SK-N-SH treated with all-trans-retinoic acid at 6 μM for 48 hours (cell line): Measurements from ENCODE around the gene BATF3.

Experiments used
- ATAC-seq: fragments of 200-7000 bp; cut with Tn5 transposase; 3 replicates; pipeline ENCODE4 v1.9.1; 2020; ENCODE audit warnings: mild to moderate bottlenecking, moderate library complexity
- ARNTL ChIP-seq: fragments of 450-650 bp; formaldehyde crosslinking; IDR thresholded peaks from 2 replicates; pipeline ENCODE4 v1.5.0; 2020; ENCODE audit warnings: low read depth, mild to moderate bottlenecking, moderate library complexity, borderline replicate concordance
- BACH2 ChIP-seq: fragments of 250-450 bp; sonication (Bioruptor Pico); IDR thresholded peaks from 2 replicates; pipeline ENCODE4 v1.9.0; 2021; ENCODE audit warnings: mild to moderate bottlenecking, borderline replicate concordance
- CSDC2 ChIP-seq: fragments of 250-450 bp; sonication (Bioruptor Pico); IDR thresholded peaks from 2 replicates; pipeline ENCODE4 v1.5.0; 2020; ENCODE audit warnings: mild to moderate bottlenecking, moderate library complexity
- CSRNP3 ChIP-seq: fragments of 250-450 bp; sonication (Bioruptor Pico); IDR thresholded peaks from 2 replicates; pipeline ENCODE4 v1.5.1; 2021; ENCODE audit warnings: mild to moderate bottlenecking, moderate library complexity
- ESRRG ChIP-seq: fragments of 250-450 bp; sonication (Bioruptor Pico); IDR thresholded peaks from 2 replicates; pipeline ENCODE4 v1.6.1; 2021; ENCODE audit warnings: mild to moderate bottlenecking
- GLIS3 ChIP-seq: fragments of 250-450 bp; sonication (Bioruptor Pico); IDR thresholded peaks from 2 replicates; pipeline ENCODE4 v1.5.0; 2020; ENCODE audit warnings: mild to moderate bottlenecking, moderate library complexity
- ISL1 ChIP-seq: fragments of 250-450 bp; sonication (Bioruptor Pico); IDR thresholded peaks from 2 replicates; pipeline ENCODE4 v2.1.2; 2022; ENCODE audit warnings: mild to moderate bottlenecking, moderate library complexity
- OSR1 ChIP-seq: fragments of 250-450 bp; sonication (Bioruptor Pico); IDR thresholded peaks from 2 replicates; pipeline ENCODE4 v1.8.0; 2022; ENCODE audit warnings: moderate library complexity, mild to moderate bottlenecking, inconsistent platforms
- PATZ1 ChIP-seq: fragments of 250-450 bp; sonication (Bioruptor Pico); IDR thresholded peaks from 2 replicates; pipeline ENCODE4 v1.8.0; 2020; ENCODE audit warnings: mild to moderate bottlenecking, moderate library complexity, borderline replicate concordance
- POU6F1 ChIP-seq: fragments of 250-450 bp; sonication (Bioruptor Pico); IDR thresholded peaks from 2 replicates; pipeline ENCODE4 v1.8.0; 2021; ENCODE audit warnings: low read depth, mild to moderate bottlenecking, moderate library complexity, borderline replicate concordance
- PPARA ChIP-seq: fragments of 250-450 bp; sonication (Bioruptor Pico); IDR thresholded peaks from 2 replicates; pipeline ENCODE4 v1.5.0; 2020; ENCODE audit warnings: mild to moderate bottlenecking, borderline replicate concordance
- RARB ChIP-seq: fragments of 250-450 bp; sonication (Bioruptor Pico); IDR thresholded peaks from 2 replicates; pipeline ENCODE4 v1.8.0; 2021; ENCODE audit warnings: mild to moderate bottlenecking, moderate library complexity
- TCF4 ChIP-seq: fragments of 250-450 bp; sonication (Bioruptor Pico); IDR thresholded peaks from 2 replicates; pipeline ENCODE4 v1.8.0; 2021; ENCODE audit warnings: mild to moderate bottlenecking, moderate library complexity, borderline replicate concordance
- TOX ChIP-seq: fragments of 250-450 bp; sonication (Bioruptor Pico); IDR thresholded peaks from 2 replicates; pipeline ENCODE4 v1.8.0; 2021; ENCODE audit warnings: mild to moderate bottlenecking, moderate library complexity, borderline replicate concordance
- TSHZ2 ChIP-seq: fragments of 250-450 bp; sonication (Bioruptor Pico); IDR thresholded peaks from 2 replicates; pipeline ENCODE4 v1.5.0; 2020; ENCODE audit warnings: mild to moderate bottlenecking, moderate library complexity
- ZC3H10 ChIP-seq: fragments of 250-450 bp; sonication (Bioruptor Pico); IDR thresholded peaks from 2 replicates; pipeline ENCODE4 v1.5.1; 2021; ENCODE audit warnings: mild to moderate bottlenecking, moderate library complexity
- ZFP3 ChIP-seq: fragments of 250-450 bp; sonication (Bioruptor Pico); IDR thresholded peaks from 2 replicates; pipeline ENCODE4 v1.5.0; 2020; ENCODE audit warnings: mild to moderate bottlenecking, moderate library complexity
- ZFP30 ChIP-seq: fragments of 450-650 bp; formaldehyde crosslinking; IDR thresholded peaks from 2 replicates; pipeline ENCODE4 v1.5.0; 2022; ENCODE audit warnings: mild to moderate bottlenecking, moderate library complexity
- ZNF70 ChIP-seq: fragments of 450-650 bp; formaldehyde crosslinking; IDR thresholded peaks from 2 replicates; pipeline ENCODE4 v1.5.0; 2020; ENCODE audit warnings: mild to moderate bottlenecking, moderate library complexity
- ZNF8 ChIP-seq: fragments of 450-650 bp; formaldehyde crosslinking; IDR thresholded peaks from 2 replicates; pipeline ENCODE4 v1.5.0; 2020; ENCODE audit warnings: mild to moderate bottlenecking, moderate library complexity

Gene BATF3

GRCh38 chr1:212677573-212677972 lies 22.1 kb downstream of the BATF3 start:
- no peak for ATAC-seq
- TF ChIP-seq ZFP3 (CRISPR knock-in tag) (no peak), PPARA (no peak), ISL1 (no peak), BACH2 (CRISPR knock-in tag) (no peak), TSHZ2 (CRISPR knock-in tag) (no peak), ZFP30 (CRISPR knock-in tag) (no peak), TOX (CRISPR knock-in tag) (no peak), TCF4 (CRISPR knock-in tag) (no peak)

GRCh38 chr1:212677136-212677535 lies 22.5 kb downstream of the BATF3 start:
- TF ChIP-seq OSR1 (CRISPR knock-in tag): no peak
- TF ChIP-seq, all 23 proteins: peak for 0
- no peak for ATAC-seq

GRCh38 chr1:212675675-212676074 lies 24.0 kb downstream of the BATF3 start:
- no peak for TF ChIP-seq TSHZ2 (CRISPR knock-in tag)
- TF ChIP-seq CSDC2 (CRISPR knock-in tag): no peak
- no peak for TF ChIP-seq ZC3H10 (CRISPR knock-in tag)
- TF ChIP-seq BACH2 (CRISPR knock-in tag): no peak
- TF ChIP-seq TOX (CRISPR knock-in tag): no peak
- no peak for TF ChIP-seq POU6F1
- no peak for ATAC-seq

- TF ChIP-seq ARNTL: no peak
- TF ChIP-seq ESRRG (CRISPR knock-in tag): no peak
- TF ChIP-seq RARB (CRISPR knock-in tag): no peak
- no peak for TF ChIP-seq CSRNP3 (CRISPR knock-in tag)
- TF ChIP-seq CSDC2 (CRISPR knock-in tag): no peak
- TF ChIP-seq PATZ1 (CRISPR knock-in tag): no peak
- no peak for TF ChIP-seq BACH2 (CRISPR knock-in tag)
- TF ChIP-seq ZC3H10 (CRISPR knock-in tag): no peak
- TF ChIP-seq ISL1: no peak
- no peak for TF ChIP-seq GLIS3
- TF ChIP-seq ZNF8 (CRISPR knock-in tag): no peak
- TF ChIP-seq OSR1 (CRISPR knock-in tag): no peak
- TF ChIP-seq ZFP30 (CRISPR knock-in tag): no peak
- TF ChIP-seq TOX (CRISPR knock-in tag): no peak
- no peak for TF ChIP-seq ZNF70
- TF ChIP-seq POU6F1: no peak
- ATAC-seq: no peak
Observed at GRCh38 chr1:212674872-212675271, 24.8 kb downstream of the BATF3 start.
